ENCODE data around the gene LURAP1L.
A peak's percentile ranks its signal among the peaks of the same experiment; 100 is the strongest.

The LURAP1L gene

DNA sequence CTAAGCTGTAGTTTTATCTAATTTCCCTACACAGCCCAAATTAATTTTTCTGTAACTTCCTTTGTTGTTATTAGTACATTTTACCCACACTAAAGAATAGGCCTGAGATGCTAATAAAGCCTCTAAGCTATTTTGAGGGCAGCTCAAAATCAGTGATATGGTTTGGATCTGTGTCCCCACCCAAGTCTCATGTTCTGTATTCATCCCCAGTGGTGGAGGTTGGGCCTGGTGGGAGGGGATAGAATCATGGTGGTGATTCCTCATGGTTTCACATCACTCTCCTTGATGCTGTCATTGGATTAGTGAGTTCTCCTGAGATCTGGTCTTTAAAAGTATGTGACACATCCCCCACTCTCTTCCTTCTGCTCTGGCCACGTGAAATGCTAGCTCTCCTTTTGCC is 27.3 kb downstream of the LURAP1L start:
- no peak for DNase-seq (ENCODE audit: low read depth, low spot score)
- H3K4me3 ChIP-seq (ENCODE audit: low read length), result no peak overlapping the region

GRCh38 chr9:12808569-12808968 is 33.7 kb downstream of the LURAP1L start:
- DNase-seq (ENCODE audit: low read depth, low spot score), result no peak
- no peak overlapping the region for H3K4me3 ChIP-seq (ENCODE audit: low read length)

DNA sequence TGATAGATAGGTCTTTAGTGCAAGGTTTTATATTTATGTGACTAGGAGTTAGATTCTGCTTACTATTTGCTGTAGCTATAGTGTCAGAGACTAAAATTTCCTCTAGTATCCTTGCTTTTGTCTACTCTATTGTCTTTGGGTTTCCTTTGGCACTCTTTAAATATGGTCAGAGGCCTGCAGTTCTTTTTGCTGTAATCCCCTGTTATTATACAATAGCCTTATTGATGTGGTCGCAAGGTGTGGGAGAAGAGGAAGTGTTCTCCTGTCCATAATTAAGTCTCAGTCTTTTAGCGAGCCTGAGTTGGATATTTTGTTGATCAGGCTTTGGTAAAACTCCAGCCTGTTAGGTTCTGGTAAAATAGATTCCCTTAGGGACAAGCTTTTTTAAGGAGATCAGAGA is 34.9 kb downstream of the LURAP1L start:
- DNase-seq (ENCODE audit: low read depth, low spot score), result no peak
- no peak overlapping the region for H3K4me3 ChIP-seq (ENCODE audit: low read length)

DNA sequence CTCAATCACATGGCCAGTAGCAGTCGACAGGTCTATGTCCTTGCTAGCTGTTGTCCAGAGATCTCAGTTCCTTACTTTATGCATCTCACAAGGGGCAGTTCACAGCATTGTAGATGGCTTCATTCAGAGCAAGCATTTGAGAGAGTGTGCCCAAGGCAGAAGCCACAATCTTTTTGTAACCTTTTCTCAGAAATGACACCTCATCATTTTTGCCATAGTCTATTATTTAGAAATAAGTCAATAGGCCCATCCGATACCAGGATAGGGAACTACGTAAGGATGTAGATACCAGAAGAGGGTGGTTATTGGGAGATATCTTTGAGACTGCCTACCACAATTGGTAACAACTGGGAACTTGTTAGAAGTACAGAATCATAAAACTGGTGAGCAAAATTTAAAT is 37.1 kb downstream of the LURAP1L start:
- no peak for DNase-seq (ENCODE audit: low read depth, low spot score)
- no peak overlapping the region for H3K4me3 ChIP-seq (ENCODE audit: low read length)

DNA sequence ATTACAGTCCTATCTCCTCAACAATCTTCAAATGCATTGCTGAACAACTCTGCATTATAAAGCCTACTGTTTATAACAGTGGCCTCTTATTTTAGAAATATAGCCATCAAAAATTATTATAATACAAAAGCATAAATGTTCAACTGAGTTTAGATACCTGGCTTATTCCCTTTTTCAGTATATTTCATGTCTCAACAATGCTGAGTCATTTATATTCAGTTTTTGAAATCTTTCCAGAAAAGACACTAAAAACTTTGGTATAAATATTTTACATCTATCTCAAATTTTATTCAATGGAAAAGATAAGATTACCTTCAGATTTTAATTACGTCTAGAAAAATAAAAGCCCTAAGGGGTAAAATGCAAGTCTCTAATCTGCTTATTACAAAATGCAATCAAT is 37.9 kb downstream of the LURAP1L start:
- no peak for DNase-seq (ENCODE audit: low read depth, low spot score)
- H3K4me3 ChIP-seq (ENCODE audit: low read length), result no peak overlapping the region

GRCh38 chr9:12813533-12813932 is 38.7 kb downstream of the LURAP1L start:
- DNase-seq (ENCODE audit: low read depth, low spot score), result no peak
- no peak overlapping the region for H3K4me3 ChIP-seq (ENCODE audit: low read length)

GRCh38 chr9:12813960-12814876 is 39.4 kb downstream of the LURAP1L start:
- DNase-seq (ENCODE audit: low read depth, low spot score), result no peak
- no peak overlapping the region for H3K4me3 ChIP-seq (ENCODE audit: low read length)

- no peak overlapping the region for H3K4me3 ChIP-seq (ENCODE audit: low read length)
- no peak for DNase-seq (ENCODE audit: low read depth, low spot score)
These were observed 40.0 kb downstream of the LURAP1L start for GRCh38 chr9:12814877-12815237.

GRCh38 chr9:12815888-12816287 is 41.1 kb downstream of the LURAP1L start:
- DNase-seq (ENCODE audit: low read depth, low spot score), result no peak
- no peak overlapping the region for H3K4me3 ChIP-seq (ENCODE audit: low read length)

DNA sequence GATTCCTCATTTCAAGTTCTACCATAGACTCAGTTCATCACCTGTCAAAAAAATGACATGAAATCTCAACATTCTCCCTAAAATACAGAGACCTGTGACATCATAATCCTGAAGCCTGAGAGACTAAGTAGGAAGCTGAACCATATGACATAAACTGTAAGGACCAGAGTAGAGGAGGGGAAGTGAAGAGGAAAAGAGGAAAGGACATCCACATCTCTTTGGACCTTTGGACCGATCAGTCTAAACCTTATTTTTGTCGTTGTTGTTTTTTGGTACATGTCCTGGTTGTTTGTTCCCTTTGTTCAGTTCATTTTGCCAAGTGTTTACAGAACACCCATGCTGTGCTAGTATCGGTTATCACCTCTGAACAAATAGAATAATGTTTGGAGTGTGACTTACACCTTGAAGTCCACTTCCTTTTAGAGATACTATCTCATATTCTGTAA is 41.9 kb downstream of the LURAP1L start:
- DNase-seq (ENCODE audit: low read depth, low spot score), result no peak
- no peak overlapping the region for H3K4me3 ChIP-seq (ENCODE audit: low read length)

DNA sequence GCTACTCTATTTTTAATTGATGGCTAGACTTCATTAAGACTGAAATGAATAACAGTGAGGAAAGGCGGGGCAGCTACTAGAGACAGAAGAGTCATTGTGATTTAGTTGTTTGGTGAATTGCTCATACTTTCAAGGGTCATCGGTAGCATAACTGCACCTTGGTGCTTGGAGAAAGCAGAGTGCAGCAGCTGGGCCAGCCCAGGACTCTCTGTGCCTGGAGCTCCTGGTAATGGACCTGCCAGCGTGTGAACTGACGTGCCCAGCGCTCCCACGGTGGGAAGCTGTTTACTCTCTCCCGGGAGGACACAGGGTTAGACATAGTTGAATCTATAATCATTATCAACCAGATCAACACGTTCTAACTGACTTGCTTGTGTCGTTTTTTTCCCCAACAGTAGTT is 42.9 kb downstream of the LURAP1L start:
- no peak for DNase-seq (ENCODE audit: low read depth, low spot score)
- no peak overlapping the region for H3K4me3 ChIP-seq (ENCODE audit: low read length)

- H3K4me3 ChIP-seq (ENCODE audit: low read length), result no peak overlapping the region
- no peak for DNase-seq (ENCODE audit: low read depth, low spot score)
These were observed 43.7 kb downstream of the LURAP1L start for GRCh38 chr9:12818431-12819000.

DNA sequence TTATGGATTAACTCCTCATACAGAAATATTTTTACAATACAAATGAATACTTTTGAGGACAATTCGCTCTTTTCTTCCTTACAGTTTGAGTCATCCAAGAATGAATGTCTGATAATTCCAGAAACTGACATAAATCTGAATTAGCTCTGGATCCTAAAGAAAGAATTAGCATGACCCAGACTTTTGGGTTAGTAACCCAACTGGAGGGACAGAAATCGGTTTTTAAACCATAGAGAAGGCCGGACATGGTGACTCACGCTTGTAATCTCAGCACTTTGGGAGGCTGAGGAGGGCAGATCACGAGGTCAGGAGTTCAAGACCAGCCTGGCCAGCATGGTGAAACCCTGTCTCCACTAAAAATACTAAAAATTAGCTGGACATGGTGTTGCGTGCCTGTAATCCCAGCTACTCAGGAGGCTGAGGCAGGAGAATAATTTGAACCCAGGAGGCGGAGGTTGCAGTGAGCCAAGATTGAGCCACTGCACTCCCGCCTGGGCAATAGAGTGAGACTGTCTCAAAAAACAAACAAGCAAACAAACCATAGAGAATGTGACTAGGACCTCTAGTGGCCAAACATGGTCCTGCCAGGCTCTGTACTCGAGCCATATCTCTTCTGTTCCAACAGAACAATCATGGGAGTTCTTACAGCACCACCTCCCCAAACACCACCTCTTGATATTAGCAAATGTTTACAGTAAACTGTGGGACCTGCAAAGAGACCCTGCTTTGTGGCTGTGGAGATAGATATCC is 44.8 kb downstream of the LURAP1L start:
- H3K4me3 ChIP-seq (ENCODE audit: low read length), result no peak overlapping the region
- DNase-seq (ENCODE audit: low read depth, low spot score), result peak; percentile 17

DNA sequence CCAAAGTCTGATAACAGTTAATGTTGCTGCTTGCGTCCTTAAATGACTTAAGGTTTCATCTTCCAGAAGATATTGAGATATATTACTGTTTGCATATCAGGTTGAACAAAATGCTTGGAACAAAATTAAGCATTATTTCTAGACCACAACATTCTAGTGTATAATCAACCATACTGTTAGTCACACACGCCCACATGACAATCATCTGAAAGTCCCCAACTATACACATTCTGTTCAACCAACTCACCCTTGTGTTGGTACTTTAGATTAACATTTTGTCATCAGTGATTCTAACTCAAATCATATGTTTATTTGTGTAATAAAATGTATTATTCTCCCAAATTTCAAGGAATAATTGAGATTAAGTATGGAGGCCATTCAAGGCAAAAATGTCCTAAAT is 47.3 kb downstream of the LURAP1L start:
- no peak for DNase-seq (ENCODE audit: low read depth, low spot score)
- H3K4me3 ChIP-seq (ENCODE audit: low read length), result no peak overlapping the region

DNA sequence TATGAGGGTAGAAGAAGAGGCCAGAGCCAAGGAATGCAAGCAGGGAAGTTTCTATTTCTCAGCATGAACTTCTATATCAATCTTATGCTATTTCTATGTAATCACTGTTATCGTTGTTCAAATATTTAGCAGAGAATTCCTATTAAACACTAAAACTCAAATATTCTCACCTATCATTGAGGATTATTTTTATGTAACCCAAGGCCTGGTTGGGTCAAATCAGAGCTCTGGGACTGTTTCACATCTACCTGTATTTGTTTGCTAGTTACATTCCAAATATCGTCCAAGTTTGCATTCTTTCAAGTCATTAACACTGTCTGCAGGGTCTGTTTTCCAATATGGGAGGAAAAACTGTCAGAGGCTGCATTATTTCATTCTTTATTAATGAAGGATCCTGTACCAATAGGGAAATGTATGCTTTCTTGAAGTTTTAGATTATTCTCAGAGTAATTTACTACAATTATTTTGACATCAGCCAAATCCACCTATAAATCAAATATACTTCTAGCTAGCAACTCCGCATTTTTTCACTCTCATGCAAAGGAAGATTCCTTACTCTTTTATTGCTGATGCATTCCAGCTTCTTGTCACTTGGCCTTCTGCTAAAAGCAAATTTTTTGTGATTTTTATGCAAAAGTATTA is 52.2 kb downstream of the LURAP1L start:
- no peak overlapping the region for H3K4me3 ChIP-seq (ENCODE audit: low read length)
- DNase-seq (ENCODE audit: low read depth, low spot score), result no peak

DNA sequence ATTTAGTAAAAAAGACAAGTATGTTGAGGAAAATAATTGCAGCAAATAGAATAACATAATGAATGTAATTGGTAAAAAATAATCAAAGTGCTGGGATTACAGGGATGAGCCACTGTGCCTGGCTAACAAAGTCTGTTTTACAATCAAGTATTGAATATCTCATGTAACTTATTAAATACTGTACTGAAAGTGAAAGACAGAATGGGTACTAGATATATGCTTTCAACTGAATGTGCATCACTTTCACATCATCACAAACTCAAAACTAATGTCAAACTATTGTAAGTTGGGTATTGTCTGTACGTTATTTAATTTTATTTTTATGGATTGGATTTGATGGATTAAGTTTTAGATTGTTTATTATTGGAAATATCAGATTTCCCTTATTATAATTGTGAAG is 58.9 kb downstream of the LURAP1L start:
- DNase-seq (ENCODE audit: low read depth, low spot score), result no peak
- no peak overlapping the region for H3K4me3 ChIP-seq (ENCODE audit: low read length)

- DNase-seq (ENCODE audit: low read depth, low spot score), result no peak
- no peak overlapping the region for H3K4me3 ChIP-seq (ENCODE audit: low read length)
These were observed 63.7 kb downstream of the LURAP1L start for GRCh38 chr9:12838546-12838945.

DNA sequence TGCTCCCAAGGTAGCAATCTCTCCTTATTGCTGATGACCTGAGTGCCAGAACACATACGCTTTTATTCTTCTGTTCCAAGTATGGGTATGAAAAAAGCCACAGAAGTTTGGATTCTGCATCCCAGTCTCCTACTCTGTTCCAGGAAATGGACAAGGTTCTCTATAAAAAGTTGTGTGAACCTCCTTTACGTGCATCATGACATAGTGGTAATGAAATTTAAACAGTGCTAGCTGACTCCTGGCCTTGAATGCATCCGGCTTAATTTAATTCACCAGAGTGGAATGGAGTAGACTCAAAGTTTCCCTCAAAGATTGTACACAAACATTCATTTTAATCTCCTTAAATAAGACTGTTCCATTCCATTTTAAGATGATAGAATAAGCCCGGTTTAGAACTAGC is 68.9 kb downstream of the LURAP1L start:
- H3K4me3 ChIP-seq (ENCODE audit: low read length), result no peak overlapping the region
- no peak for DNase-seq (ENCODE audit: low read depth, low spot score)

- H3K4me3 ChIP-seq (ENCODE audit: low read length), result no peak overlapping the region
- no peak for DNase-seq (ENCODE audit: low read depth, low spot score)
These were observed 71.2 kb downstream of the LURAP1L start for GRCh38 chr9:12846035-12846434.

DNA sequence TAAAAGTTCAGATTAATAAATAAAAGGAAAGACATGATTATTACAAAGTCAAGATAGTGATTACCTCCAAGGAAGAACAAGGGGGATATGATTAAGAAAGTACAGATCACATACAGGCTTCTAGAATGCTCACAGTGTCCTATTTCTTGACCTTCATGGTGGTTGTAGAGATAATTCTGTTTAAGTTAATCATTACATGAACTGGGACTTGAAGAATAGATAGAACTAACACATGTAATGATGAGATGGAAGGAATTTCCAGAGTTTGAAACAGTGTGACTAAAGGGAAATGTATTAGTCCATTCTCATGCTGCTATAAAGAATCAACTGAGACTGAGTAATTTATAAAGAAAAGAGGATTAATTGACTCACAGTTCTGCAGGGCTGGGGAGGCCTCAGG is 72.7 kb downstream of the LURAP1L start:
- DNase-seq (ENCODE audit: low read depth, low spot score), result no peak

More for the DNA sequence above, 72.7 kb downstream of the LURAP1L start:
- H3K4me3 ChIP-seq (ENCODE audit: low read length), result no peak overlapping the region
